Bronchial epithelial cell (primary cell): ENCODE measurements around the gene BCO1. TPM values are rescaled to one million over a fixed set of nuclear protein-coding genes. Genes with fewer than 3 reads are reported as not detected.

Experiments
- DNase-seq: peaks from one replicate; pipeline ENCODE4 v3.0.0-alpha.2; 2010; ENCODE audit warnings: low read depth
- FAIRE-seq: peaks from 2 replicates; lab custom pipeline; 2011; peaks lifted over from hg19 to GRCh38; lab: Jason Lieb, UNC
- H3K27me3 ChIP-seq: 2 replicates; pipeline ENCODE4 v1.5.1; 2011; ENCODE audit warnings: low read length; ENCODE audit not compliant: control insufficient read depth, insufficient read depth
- H3K36me3 ChIP-seq: 2 replicates; pipeline ENCODE4 v1.5.1; 2011; ENCODE audit warnings: low read length; ENCODE audit not compliant: control insufficient read depth, insufficient read depth
- H3K4me3 ChIP-seq: 2 replicates; pipeline ENCODE4 v1.5.1; 2011; ENCODE audit warnings: mild to moderate bottlenecking, low read depth, low read length, control low read depth
- CTCF ChIP-seq: IDR thresholded peaks from 2 replicates; pipeline ENCODE4 v1.5.1; 2011; ENCODE audit warnings: mild to moderate bottlenecking, moderate library complexity, low read length, control low read depth, inconsistent platforms; ENCODE audit not compliant: insufficient read depth, severe bottlenecking
- total RNA-seq: library from RNA; depleted of rRNA; stranded (reverse); fragments of >200 nt; gene quantifications from 2 replicates; pipeline ENCODE4 v1.2.1, GENCODE V29; 2014

The BCO1 gene
- total RNA-seq, 1 donor from 2014 or later: not detected

- no peaks in the 10 kb centered on the region for H3K36me3 ChIP-seq
- DNase-seq (peak; percentile 26), FAIRE-seq (no peak)
- no peaks in the 10 kb centered on the region for H3K27me3 ChIP-seq
- H3K4me3 ChIP-seq: no peak overlapping the region
- peak; percentile 42 for TF ChIP-seq CTCF
These were observed 25.2 kb downstream of the BCO1 start for GRCh38 chr16:81263470-81264220.

DNA sequence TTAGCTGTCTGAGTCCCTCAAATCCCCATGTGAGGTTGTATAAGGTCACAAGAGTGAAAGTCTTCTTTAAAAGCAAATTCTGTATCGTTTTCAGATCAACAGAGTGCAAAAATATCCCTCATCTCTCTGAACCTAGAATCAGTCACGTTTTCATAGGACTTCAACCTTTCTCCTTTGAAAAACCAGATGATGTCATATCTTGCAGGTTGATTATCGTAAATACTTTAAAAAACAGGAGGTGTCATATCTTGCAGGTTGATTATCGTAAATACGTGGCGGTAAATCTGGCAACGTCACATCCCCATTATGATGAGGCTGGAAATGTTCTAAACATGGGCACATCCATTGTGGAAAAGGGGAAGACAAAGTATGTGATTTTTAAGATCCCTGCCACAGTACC lies 25.9 kb downstream of the BCO1 start:
- H3K27me3 ChIP-seq: no peaks in the 10 kb centered on the region
- no peak for DNase-seq
- TF ChIP-seq CTCF: no peak
- no peak overlapping the region for H3K4me3 ChIP-seq
- H3K36me3 ChIP-seq: no peaks in the 10 kb centered on the region
- FAIRE-seq: no peak

DNA sequence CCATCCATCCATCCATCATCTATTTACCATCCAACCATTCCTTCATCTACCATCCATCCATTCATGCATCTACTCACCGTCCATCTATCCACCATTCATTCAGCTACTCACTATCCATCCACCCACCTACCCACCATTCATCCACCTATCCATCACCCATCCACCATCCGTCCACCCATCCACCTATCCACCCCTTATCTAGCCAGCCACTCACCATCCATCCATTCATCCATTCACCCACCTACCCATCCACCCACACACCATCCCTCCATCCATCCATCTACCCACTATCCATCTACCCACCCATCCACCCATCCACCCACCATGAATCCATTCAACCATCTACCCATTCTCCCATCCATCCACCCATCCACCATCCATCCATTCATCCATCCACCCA lies 26.6 kb downstream of the BCO1 start:
- Histone ChIP-seq H3K27me3 (no peaks in the 10 kb centered on the region), H3K36me3 (no peaks in the 10 kb centered on the region), H3K4me3 (no peak overlapping the region)
- no peak for FAIRE-seq
- DNase-seq: no peak
- no peak for TF ChIP-seq CTCF

GRCh38 chr16:81265658-81266451 lies 27.4 kb downstream of the BCO1 start:
- H3K4me3 ChIP-seq: no peak overlapping the region
- DNase-seq: no peak
- no peaks in the 10 kb centered on the region for H3K27me3 ChIP-seq
- TF ChIP-seq CTCF: no peak
- H3K36me3 ChIP-seq: no peaks in the 10 kb centered on the region
- FAIRE-seq: no peak

- DNase-seq (peak; percentile 77), FAIRE-seq (peak; percentile 66)
- TF ChIP-seq CTCF: no peak
- Histone ChIP-seq H3K27me3 (no peaks in the 10 kb centered on the region), H3K36me3 (no peaks in the 10 kb centered on the region), H3K4me3 (no peak overlapping the region)
These were observed 28.2 kb downstream of the BCO1 start for GRCh38 chr16:81266680-81267095.
